Measurements from ENCODE around the gene SBF1.

DNA sequence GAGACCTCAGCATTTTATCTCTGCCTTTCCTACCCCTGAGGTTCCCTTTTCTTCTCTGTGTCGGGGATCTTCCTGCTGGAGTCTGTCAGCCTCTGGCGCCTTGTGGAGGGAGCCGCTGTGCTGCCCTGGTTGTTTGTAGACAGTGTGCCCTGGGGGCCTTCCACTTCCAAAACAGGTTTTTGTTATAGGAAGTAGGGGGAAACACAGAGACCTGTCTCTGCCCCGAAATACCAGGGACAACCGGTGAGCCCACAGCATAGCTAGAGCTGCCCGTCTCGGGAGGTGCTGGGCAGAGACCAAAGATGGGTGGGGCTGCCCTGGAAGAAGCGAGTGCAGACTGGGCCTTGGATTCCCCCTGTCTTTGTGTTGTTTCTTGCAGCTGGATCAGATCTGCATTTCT is 41.2 kb upstream of the SBF1 start:
- TF ChIP-seq, protein P1, sequence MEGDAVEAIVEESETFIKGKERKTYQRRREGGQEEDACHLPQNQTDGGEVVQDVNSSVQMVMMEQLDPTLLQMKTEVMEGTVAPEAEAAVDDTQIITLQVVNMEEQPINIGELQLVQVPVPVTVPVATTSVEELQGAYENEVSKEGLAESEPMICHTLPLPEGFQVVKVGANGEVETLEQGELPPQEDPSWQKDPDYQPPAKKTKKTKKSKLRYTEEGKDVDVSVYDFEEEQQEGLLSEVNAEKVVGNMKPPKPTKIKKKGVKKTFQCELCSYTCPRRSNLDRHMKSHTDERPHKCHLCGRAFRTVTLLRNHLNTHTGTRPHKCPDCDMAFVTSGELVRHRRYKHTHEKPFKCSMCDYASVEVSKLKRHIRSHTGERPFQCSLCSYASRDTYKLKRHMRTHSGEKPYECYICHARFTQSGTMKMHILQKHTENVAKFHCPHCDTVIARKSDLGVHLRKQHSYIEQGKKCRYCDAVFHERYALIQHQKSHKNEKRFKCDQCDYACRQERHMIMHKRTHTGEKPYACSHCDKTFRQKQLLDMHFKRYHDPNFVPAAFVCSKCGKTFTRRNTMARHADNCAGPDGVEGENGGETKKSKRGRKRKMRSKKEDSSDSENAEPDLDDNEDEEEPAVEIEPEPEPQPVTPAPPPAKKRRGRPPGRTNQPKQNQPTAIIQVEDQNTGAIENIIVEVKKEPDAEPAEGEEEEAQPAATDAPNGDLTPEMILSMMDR (conservative IDR thresholded peaks at IDR 0.05) = no peak
- no peak for TF ChIP-seq ZFX (IDR thresholded peaks at IDR 0.05)

Measured in C4-2B (cell line).